Gastroesophageal sphincter (tissue), 3 donors: ENCODE data around the gene C9.

Source experiments
- POLR2AphosphoS5 ChIP-seq: sonication (generic); formaldehyde crosslinking; IDR thresholded peaks from one replicate; pipeline ENCODE4 v1.6.1; 2017; ENCODE audit warnings: antibody characterized with exemption
- TF ChIP-seq, protein P1 (sequence below), 4 experiments: fragments of 200-600 bp in 2 of 4; fragments of 450-650 bp in 2 of 4; sonication (generic) in 1 of 4; IDR thresholded peaks; one replicate each; pipeline ENCODE4 v1.5.1; 2017 to 2019; ENCODE audit warnings: antibody characterized with exemption in 4 of 4, mild to moderate bottlenecking in 2 of 4, moderate library complexity in 2 of 4

DNA sequence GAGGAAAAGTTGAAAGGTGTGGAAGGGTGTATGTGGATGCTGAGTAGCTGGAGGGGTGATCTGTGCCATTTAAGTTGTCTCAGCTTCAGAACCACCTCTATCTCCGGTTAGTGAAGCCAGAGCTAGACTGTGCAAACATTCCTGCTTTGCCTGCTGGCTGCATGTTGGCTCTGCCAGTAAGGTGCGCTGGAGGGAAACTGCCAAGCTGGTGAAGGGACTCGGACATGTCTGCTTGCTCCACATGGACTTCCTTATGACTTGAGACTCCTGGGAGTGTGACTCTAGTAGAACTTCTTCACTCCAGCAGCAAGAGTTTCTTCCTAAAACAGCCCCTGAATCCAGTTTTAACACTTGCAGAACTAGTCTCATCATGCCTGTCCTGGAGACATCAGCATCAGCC is 32.5 kb upstream of the C9 start:
- TF ChIP-seq, protein P1, sequence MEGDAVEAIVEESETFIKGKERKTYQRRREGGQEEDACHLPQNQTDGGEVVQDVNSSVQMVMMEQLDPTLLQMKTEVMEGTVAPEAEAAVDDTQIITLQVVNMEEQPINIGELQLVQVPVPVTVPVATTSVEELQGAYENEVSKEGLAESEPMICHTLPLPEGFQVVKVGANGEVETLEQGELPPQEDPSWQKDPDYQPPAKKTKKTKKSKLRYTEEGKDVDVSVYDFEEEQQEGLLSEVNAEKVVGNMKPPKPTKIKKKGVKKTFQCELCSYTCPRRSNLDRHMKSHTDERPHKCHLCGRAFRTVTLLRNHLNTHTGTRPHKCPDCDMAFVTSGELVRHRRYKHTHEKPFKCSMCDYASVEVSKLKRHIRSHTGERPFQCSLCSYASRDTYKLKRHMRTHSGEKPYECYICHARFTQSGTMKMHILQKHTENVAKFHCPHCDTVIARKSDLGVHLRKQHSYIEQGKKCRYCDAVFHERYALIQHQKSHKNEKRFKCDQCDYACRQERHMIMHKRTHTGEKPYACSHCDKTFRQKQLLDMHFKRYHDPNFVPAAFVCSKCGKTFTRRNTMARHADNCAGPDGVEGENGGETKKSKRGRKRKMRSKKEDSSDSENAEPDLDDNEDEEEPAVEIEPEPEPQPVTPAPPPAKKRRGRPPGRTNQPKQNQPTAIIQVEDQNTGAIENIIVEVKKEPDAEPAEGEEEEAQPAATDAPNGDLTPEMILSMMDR (IDR thresholded peaks at IDR 0.05) = no peak
- TF ChIP-seq POLR2AphosphoS5 = no peak
